ENCODE results near the gene CLN6.

DNA sequence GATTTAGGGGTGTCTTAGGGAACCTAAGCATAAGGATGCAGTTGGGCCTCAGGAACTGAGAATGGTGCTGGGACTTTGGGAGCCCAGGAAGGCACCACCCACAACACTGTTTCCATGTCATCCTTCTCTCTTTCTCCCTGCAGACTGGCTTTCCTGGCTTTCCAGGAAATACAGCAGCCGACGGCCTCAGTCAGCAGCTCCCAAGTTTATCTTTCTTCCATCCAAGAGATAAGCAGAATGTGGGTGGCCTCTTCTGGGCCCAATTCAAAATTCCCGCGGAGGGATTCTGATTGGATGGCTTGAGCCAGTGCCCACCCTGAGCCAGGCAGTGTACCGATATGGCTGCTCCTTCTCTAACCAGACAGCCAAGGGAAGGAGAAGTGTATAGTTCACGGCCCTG, 4.5 kb upstream of the CLN6 start:
- TF ChIP-seq, protein P1, sequence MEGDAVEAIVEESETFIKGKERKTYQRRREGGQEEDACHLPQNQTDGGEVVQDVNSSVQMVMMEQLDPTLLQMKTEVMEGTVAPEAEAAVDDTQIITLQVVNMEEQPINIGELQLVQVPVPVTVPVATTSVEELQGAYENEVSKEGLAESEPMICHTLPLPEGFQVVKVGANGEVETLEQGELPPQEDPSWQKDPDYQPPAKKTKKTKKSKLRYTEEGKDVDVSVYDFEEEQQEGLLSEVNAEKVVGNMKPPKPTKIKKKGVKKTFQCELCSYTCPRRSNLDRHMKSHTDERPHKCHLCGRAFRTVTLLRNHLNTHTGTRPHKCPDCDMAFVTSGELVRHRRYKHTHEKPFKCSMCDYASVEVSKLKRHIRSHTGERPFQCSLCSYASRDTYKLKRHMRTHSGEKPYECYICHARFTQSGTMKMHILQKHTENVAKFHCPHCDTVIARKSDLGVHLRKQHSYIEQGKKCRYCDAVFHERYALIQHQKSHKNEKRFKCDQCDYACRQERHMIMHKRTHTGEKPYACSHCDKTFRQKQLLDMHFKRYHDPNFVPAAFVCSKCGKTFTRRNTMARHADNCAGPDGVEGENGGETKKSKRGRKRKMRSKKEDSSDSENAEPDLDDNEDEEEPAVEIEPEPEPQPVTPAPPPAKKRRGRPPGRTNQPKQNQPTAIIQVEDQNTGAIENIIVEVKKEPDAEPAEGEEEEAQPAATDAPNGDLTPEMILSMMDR (IDR thresholded peaks at IDR 0.05), result no peak
- TF ChIP-seq EZH2 (IDR thresholded peaks at IDR 0.05), result no peak
